ENCODE data around the gene NPHS1. TPM values are rescaled to one million over a fixed set of nuclear protein-coding genes. Genes with fewer than 3 reads are reported as not detected.
"Not testable (repeated sequence)": the region's sequence is repeated elsewhere in the genome, so short reads cannot be mapped to it uniquely, and the experiment has no call there.

Gene NPHS1
- polyA plus RNA-seq, 4 donors: 101 to 226 (median 168) TPM

- DNase-seq (ENCODE audit: low read depth in 4 of 4, low spot score in 2 of 4): no peak
Measured at GRCh38 chr19:35816846-35817245, 35.5 kb downstream of the NPHS1 start.

GRCh38 chr19:35816262-35816661, 36.0 kb downstream of the NPHS1 start:
- no peak for DNase-seq (ENCODE audit: low read depth in 4 of 4, low spot score in 2 of 4)

GRCh38 chr19:35813043-35813890, 39.0 kb downstream of the NPHS1 start:
- no peak for DNase-seq (ENCODE audit: low read depth in 4 of 4, low spot score in 2 of 4)

GRCh38 chr19:35812220-35813042, 39.9 kb downstream of the NPHS1 start, which contains the start of gene PRODH2:
PRODH2 (minus strand) TSS chr19:35812845; CDS start chr19:35812805, 40 bp downstream.
- DNase-seq (ENCODE audit: low read depth in 4 of 4, low spot score in 2 of 4): no peak

GRCh38 chr19:35811317-35812219, 40.7 kb downstream of the NPHS1 start:
- no peak for DNase-seq (ENCODE audit: low read depth in 4 of 4, low spot score in 2 of 4)

- no peak for DNase-seq (ENCODE audit: low read depth in 4 of 4, low spot score in 2 of 4)
Measured at GRCh38 chr19:35807633-35808032, 44.7 kb downstream of the NPHS1 start.

- DNase-seq (ENCODE audit: low read depth in 4 of 4, low spot score in 2 of 4): no peak
Measured at GRCh38 chr19:35806597-35806996, 45.7 kb downstream of the NPHS1 start.

- no peak for DNase-seq (ENCODE audit: low read depth in 4 of 4, low spot score in 2 of 4)
Measured at GRCh38 chr19:35805526-35806102, 46.7 kb downstream of the NPHS1 start.

GRCh38 chr19:35801828-35802227, 50.5 kb downstream of the NPHS1 start:
- no peak for DNase-seq (ENCODE audit: low read depth in 4 of 4, low spot score in 2 of 4)

GRCh38 chr19:35797663-35798062, 54.6 kb downstream of the NPHS1 start:
- no peak for DNase-seq (ENCODE audit: low read depth in 4 of 4, low spot score in 2 of 4)

GRCh38 chr19:35796645-35797542, 55.4 kb downstream of the NPHS1 start:
- DNase-seq (ENCODE audit: low read depth in 4 of 4, low spot score in 2 of 4): no peak

- DNase-seq (ENCODE audit: low read depth in 4 of 4, low spot score in 2 of 4): not testable (repeated sequence)
Measured at GRCh38 chr19:35795564-35795963, 56.7 kb downstream of the NPHS1 start.

- DNase-seq (ENCODE audit: low read depth in 4 of 4, low spot score in 2 of 4): no peak
Measured at GRCh38 chr19:35793381-35794165, 58.7 kb downstream of the NPHS1 start.

GRCh38 chr19:35792888-35793287, 59.4 kb downstream of the NPHS1 start:
- DNase-seq (ENCODE audit: low read depth in 4 of 4, low spot score in 2 of 4): no peak

GRCh38 chr19:35792312-35792711, 60.0 kb downstream of the NPHS1 start:
- DNase-seq (ENCODE audit: low read depth in 4 of 4, low spot score in 2 of 4): no peak

GRCh38 chr19:35791814-35792279, 60.5 kb downstream of the NPHS1 start:
- DNase-seq (ENCODE audit: low read depth in 4 of 4, low spot score in 2 of 4): no peak

- DNase-seq (ENCODE audit: low read depth in 4 of 4, low spot score in 2 of 4): no peak
Measured at GRCh38 chr19:35790981-35791813, 61.1 kb downstream of the NPHS1 start.
